UCSD-AML1 (cell line): Measurements from ENCODE around the gene RPLP2.

Experiments used
- DNase-seq: peaks from one replicate; lab custom pipeline; 2025; ENCODE audit not compliant: unreplicated experiment; lab: John Stamatoyannopoulos, UW

The RPLP2 gene

DNA sequence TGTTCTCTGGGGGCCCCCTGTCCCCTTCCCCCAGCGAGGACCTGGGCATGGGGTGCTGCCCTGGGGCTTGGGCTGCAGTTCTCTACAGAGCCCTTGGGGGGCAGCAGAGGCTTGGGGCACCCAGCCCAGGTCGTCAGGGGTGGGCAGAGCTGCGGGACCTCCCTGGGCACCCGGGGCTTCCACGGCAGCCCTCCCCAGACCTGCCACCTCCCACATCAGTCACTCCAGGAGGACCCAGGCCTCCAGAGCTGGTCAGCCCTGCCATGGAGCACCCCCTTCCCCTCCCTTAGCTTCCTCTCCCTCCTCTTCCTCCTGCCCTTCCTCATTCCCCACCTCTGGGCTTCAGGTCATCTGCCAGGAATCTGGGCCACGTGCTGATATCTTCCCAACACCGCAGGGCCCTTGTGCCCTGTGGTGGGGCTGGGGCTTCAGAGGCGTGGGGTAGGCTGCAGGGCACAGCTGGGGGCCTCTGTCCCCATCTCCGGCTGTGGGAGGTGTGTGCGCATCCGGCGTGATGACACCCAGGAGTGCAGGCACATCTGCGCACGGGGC, 38.7 kb downstream of the RPLP2 start:
- DNase-seq, result peak; percentile 29

DNA sequence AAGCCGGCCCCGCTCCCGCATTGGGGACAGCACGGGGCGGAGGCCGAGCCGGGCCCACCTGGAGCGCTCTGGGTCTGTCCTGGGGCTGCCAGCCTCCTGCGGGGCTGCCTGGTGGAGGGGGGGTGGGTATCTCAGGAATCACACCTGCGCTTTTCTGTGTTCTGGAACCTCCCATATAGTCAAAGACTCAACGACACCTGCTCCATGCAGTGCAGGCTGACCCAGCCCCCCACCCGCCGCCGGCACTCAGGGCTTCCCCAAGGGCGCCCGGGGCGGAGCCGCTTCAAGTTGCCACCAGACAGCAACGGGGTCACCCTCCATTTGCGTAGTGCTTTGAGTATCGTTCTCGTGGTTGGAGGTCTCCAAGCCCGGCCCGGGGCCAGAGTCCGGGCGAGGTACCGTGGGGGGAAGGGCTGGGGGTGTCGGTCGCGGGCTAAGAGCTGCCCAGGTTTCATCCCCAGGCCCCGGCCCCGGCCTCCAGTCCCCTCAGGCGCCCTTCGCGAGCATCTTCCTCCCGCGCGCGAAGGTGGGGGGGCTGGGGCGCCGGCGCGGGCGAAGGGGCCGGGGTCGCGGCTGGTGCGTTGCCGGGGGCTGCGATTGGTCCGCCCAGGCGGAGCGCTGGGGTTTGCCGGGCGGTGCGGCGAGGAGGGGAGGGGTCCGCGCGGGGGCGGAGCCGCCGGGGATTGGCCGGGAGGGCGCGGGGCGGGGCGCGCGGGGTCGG, 39.5 kb downstream of the RPLP2 start:
- DNase-seq, result no peak

DNA sequence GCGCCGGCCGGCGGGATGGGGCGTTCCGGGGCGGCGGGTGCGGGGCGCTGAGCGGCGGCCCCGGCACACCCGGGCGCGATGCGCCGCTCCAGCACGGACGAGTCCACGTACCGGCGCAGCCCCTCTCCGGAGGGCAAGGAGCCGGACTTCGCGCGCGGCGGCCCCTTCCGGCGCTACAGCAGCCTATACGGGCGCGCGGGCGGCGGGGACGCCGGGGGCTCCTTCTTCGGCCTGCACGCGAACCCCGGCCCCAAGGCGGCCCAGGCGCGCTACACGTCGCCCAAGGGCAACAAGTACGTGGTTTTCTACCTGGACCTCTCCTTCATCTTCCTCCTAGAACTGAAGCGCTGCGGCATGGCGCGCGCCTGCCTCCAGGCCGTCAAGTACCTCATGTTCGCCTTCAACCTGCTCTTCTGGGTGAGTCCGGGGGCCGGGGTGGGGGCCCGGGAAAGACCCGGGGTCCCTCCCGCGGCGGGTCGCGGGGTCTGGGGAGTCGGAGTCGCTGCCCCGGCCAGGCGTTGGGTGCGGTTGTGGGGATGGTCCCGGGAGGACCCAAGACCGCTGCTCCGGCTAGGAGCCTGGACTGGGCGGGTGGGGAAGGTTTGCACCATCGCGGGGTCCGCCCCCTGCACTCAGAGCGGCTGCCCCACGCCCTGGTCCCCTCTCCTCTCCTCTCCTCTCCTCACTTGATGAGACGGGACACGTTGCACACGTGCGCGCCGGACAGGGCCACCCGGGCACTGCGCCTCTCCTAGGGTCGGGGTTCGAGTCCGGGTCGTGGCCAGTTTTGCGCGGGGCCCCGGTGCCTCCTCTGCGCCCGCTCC, 40.4 kb downstream of the RPLP2 start:
- DNase-seq, result no peak

DNA sequence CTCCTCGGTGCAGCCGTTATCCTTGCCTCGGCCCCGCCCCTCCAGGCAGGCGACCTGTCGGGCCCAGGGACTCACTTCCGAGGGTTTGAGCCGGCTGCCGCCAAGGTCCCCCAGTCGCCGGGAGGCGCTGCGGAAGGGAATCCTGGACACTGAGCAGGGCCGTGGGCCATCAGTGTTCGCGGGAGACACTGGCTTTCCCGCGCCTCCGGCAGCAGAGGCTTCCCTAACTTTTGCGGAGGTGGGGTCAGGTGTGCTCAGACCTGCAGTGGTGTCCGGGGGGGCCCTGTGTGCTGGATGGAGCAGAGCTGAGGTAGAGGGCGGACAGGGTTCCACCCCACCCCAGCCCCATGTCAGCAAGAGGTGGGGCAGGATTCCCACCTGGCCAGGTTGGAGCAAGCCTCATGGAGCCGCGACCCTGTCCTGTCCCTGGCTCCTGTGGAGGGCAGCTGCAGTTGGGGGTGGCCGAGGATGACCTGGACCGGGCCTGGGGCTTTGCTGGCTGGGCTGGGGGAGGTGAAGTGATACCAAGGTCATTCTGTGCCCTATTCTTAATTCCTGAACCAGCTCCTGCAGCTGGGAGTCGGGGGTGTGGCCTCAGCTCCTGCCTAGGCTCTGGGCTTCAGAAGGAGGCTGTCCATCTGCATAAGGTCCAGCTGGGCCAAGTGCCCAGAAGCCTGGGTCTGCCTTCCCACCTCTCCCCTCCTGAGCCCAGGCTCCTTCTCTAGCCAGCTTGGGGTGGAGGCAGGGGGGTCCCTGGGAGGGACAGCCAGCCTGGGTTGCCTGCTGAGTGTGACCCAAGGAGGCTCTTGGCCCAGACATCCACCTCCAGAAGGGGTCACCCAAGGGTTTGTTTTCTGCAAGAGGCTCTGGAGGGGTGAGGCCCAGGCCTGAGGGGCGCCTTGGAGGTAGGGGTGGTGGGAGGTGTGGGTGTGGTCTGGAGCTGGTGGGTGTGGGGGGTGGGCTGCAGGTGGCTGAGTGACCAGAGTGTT, 41.3 kb downstream of the RPLP2 start:
- no peak for DNase-seq

DNA sequence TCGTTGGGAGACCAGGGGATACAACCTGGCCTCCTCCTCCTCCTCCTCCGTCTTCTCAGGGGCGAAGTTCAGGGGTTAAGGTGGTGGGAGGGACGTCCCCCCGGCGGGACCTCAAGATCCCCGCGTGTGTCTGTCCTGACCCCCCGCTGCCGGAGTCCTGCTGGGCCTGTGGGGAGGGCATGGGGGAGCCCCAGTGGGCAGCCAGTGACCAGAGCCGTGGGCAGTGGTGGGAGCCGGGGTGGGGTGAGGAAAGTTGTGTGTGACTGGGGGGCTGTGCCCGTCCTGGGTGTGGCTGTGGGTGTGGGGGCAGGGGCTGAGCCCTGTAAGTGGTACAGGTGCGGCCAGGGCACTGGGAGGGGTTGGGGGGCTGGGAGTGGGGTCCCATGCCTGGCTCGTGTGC, 43.0 kb downstream of the RPLP2 start:
- no peak for DNase-seq

DNA sequence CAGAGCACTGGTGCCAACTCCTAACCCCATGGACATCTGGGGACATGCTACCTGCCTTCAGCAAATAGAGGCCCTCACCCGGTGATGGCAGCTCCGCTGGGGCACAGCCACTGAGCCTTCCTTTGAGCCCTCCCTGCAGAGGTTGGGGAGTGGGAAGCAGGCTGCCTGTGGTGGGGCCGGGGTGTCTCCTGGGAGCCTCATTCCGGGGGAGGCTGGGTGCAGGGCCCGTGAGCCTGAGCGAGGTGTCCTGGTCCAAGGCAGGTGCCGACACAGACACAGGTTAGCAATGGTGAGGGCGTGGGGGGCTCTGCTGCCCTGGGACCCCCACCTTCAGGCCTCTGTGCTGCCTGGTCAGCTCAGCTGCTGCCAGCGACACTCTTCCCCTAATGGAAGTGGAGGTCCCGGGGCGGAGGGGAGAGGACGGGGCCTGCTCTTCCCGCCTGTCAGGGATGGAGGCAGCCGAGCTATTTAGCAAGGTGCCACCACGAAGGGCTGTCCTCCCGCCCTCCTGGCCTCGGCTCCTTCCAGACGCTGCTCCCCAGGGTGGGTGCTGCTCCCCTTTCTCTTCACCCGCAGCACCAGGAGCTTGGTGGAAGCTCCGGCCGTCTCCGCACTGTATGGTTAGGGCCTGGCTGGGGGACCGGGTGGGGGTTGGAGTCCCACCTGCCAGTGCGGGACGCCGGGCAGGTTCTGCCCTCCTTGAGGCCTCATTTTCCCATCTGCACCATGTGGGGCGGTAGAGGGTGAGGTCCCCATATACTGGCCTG, 44.1 kb downstream of the RPLP2 start:
- no peak for DNase-seq

DNA sequence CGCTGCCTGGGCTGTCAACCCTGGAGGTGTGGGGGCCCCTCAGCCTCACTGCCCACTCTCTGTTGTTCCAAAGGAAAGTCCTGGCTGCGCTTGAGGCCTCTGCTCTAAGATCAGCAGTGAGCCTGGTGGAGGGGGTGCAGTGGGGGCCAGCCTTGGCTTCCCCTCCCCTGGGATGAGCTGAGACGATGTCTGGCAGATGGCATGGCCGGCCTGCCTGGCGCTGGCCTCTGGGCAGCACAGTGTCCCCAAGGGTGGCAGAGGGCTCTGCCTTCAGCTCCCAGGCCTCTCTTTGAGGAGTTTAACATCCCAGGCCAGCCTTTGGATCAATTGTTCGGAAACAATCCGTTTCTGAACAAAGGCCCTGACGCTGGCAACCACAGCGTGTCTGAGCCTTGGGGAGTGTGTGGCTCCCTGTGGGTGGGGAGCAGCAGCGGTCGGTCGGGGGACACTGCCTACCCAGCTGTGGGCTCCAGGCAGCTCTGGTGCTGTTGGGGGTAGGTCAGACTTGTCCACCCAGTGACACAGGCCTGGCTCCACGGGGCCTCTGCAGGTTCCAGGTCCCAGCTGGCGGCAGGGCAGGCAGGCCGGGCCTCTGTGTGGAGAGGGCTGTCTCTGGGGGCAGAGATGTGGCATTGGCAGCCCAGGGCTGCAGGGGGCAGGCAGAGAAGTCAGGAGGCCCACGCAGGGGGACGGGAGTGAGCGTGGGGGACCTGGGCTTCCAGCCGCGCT, 45.0 kb downstream of the RPLP2 start:
- no peak for DNase-seq

DNA sequence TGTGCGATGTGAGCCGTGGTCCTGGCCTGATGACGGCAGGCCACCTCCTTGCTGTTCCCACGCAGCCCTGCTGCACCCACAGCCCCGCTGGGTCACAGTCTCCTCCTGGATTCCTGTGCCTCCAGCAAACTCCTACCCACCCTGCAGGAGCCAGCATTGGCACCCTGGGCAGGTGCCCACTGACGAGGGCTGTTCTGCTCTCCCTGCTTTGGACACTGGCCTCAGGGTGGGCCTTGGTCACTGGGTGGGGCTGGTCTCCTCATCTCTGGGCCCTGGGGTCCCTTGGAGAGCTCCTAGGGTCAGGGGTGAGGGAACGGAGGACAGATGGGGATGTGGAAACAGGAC, 45.5 kb downstream of the RPLP2 start:
- no peak for DNase-seq

DNA sequence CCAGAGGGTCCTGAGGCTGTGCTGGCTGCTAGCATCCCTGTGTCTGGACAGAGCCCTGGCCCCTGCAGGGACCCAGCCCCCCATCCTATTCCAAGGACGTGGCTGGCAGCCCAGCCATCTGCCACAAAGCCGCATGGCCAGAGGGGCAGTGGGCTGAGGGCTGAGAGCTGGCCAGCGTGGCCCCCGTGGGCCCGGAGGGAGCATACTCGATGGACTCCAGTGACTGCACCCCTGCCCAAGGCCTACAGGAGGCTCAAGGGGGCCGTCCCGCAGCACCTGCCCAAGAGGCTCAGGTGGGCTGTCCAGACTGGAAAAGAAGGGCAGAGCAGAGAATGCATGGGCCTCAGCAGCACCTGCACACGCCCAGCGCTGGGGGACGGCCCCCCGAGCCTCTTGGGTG, 46.0 kb downstream of the RPLP2 start:
- DNase-seq, result no peak

DNA sequence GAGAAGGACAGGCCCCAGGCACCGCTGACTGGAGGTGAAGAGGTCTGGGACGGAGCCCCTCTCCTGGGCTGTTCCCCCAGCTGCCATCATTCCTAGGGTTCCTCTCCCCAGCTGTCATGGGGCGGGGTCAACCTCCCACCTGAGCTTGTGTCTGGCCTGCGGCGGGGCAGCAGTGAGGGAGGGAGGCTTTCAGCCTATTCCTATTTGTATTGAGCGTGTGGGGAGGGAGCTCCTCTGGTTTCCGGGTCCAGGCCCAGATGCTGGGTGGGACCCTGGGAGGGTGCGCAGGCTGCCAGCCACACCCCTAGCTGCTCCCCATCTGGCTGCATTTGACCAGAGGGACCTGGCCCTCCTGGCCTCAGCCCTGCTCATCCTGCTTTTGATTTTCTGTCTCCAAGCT, 46.6 kb downstream of the RPLP2 start:
- no peak for DNase-seq

DNA sequence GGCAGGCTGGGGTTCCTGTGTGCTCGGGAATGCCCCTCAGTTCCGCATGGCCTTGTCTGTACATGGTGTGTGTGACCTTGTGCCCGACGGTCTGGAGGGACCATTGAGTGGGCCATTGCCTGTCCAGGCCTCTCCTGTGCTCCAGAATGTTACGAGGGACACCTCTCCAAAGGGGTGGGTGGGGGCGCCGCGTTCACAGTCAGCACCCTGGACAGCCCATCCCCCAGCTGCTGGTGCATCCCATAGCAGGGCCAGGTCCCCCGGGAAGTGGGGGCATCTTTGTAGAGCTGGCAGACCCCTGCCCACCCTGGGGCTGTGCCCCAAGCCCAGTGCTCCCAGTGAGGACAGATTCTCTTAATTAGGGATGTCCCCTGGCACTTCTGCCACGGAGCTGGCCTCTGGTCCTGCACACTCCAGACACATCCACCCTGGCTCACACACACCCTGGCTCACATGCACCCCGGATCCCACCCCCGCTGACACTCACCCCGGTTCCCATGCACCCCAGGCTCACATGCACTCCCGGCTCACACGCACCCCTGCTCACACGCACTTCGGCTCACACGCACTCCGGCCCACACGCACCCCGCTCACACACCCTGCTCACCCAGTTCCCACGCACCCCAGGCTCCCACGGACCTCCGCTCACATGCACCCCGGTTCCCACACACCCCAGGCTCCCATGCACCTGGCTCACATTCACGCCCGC, 48.4 kb downstream of the RPLP2 start:
- no peak for DNase-seq

DNA sequence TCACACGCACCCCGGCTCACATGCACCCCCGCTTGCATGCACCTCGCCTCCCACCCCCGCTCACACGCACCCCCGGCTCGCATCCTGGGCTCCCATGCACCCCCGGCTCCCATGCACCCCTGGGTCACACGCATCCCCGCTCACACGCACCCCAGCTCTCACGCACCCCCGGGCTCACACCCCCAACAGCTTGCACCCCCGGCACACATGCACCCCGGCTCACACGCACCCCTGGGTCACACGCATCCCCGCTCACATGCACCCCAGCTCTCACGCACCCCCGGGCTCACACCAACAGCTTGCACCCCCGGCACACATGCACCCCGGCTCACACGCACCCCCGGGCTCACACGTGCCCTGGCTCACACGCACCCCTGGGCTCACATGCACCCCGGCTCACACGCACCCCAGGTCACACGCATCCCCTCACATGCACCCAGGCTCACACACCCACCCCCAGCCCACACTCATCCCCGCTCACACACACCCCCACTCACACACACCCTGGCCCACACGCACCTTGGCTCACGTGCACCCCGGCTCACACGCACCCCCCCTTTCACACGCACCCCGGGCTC, 49.1 kb downstream of the RPLP2 start:
- no peak for DNase-seq

DNA sequence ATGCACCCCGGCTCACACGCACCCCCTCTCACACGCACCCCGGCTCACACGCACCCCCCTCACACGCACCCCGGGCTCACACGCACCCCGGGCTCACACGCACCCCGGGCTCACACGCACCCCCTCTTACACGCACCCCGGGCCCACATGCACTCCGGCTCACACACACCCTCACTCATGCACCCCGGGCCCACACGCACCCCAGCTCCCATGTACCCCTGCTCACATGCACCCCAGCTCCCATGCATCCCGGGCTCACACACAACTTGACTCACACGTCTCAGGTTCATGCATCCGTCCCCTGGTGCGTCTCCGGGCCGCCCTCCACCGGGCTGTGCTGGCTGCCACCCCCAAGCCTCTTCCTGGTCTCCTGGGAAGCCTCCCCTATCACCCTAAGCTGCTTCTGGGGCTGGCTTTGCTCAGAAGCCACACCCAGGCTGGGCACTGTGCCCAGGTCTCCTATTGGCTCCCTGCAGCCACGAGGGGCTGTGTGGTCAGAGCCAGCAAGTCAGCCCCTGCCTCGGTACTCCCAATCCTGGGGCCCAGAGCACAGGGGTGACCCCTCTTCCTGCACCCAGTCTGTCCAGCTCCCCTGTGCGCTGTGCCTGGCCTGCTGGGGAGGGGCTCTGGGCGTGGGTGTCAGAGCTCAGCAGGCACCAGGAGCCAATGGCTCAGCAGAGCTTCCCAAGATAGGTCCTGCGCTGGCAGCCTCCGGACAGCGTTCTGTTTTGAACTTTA, 49.8 kb downstream of the RPLP2 start:
- no peak for DNase-seq

DNA sequence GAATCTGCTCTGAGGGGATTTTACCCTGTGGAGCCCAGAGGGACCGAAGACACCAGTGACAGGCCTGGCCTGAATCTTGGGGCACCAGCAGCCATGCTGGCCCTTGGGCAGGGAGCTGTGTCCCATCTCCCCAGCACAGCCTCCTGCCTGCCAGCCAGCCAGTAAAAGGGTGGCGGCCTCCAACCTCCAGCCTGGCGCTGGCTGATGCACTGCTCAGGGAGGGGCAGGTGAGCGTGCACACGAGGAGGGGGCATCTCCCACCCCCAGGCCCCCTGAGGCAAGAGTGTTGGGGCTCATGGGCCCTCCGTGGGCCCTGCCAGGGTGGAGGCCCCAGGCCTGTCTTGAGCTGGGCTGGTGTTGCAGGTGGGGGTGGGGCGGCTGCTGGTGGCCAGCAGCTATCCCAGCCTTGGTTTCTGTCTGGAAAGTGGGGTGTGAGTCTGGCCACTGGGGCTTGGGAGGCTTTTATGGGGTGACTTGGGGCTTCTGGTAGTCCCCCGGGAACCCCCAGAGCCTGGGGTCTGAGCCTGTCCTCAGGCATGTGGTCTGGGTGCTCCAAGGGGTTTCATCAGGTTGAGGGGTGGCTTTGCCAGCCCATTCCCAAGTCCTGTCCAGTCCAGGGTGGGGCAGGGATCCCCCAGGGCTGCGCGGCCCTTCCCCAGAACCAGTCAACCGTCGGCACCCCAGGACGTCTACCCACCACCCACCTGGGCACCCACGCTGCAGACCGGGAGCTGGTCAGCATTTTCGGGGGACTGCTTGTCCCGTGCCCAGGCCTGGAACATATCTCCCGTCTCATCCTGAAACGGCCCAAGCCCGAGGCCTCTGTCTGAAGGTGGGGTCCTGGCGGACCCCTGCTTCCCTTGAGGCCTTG, 50.7 kb downstream of the RPLP2 start:
- no peak for DNase-seq

DNA sequence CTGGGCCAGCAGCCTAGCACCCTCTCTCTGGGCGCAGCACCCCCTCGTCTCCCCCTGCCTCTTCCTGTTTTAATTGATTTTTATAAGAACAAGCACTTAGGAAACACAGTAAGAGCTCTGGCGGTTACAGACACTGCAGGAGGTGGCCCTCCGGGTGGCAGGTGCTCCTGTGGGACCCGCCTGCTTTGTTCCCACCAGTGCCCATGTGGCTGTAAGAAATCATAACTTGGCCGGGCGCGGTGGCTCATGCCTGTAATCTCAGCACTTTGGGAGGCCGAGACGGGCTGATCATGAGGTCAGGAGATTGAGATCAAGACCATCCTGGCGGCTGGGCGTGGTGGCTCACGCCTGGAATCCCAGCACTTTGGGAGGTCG, 51.3 kb downstream of the RPLP2 start:
- DNase-seq, result no peak

DNA sequence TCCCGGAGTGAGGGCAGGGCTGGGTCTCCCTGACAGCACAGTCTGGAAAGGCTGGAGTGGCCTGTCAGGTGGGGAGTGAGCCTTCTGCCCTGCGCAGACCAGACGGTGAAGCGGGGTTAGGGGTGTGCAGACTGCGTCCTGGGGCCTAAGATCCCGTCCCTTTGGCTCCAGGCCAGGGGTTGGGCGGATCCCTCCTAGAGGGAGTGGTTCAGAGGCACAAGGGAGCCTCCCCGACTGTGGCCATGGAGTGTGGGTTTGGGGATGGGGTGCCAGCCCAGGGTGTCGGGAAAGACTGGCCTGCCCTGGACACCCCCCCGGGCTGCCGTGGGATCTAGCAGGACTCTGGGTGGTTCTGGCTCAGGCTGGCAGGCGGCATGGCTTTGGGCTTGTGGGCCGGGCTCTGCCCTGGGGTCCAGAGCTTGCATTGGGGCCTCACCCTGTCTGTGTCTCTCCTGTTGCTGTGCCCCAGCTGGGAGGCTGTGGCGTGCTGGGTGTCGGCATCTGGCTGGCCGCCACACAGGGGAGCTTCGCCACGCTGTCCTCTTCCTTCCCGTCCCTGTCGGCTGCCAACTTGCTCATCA, 52.4 kb downstream of the RPLP2 start:
- DNase-seq, result no peak
